K562 (cell line): ENCODE measurements around the gene PTPN5. TPM values are rescaled to one million over a fixed set of nuclear protein-coding genes. Genes with fewer than 3 reads are reported as not detected.

Experiments
- ATAC-seq: fragments of 200-7000 bp; cut with Tn5 transposase; 3 replicates; pipeline ENCODE4 v1.9.1; 2020; ENCODE audit warnings: moderate library complexity
- BruUV-seq: library from RNA; stranded (reverse); fragments of 400-500 nt; replicated peaks from 2 replicates; lab custom pipeline; 2021; lab: Mats Ljungman, UMichigan
- CTCF ChIA-PET: fragments of 300-600 bp; formaldehyde crosslinking; extraction: SDS; loops from one replicate; lab custom pipeline; 2021; ENCODE audit warnings: low intra/inter-chr PET ratio; lab: Yijun Ruan, JAX
- POLR2A ChIA-PET: fragments of 300-600, 350-650 bp; sonication (Branson Sonifier 250); formaldehyde crosslinking; extraction: SDS; loops from one replicate; lab custom pipeline; 2021; ENCODE audit warnings: antibody characterized with exemption, inconsistent platforms; lab: Yijun Ruan, JAX
- DNase-seq, 4 experiments: peaks; one replicate each; pipeline versions ENCODE4 v3.0.0 to v3.0.0-alpha.2; 2011 to 2018; ENCODE audit warnings: low spot score in 3 of 4, mixed read lengths in 3 of 4; ENCODE audit errors: extremely low read depth in 1 of 4
- FAIRE-seq: peaks from 2 replicates; lab custom pipeline; 2011; peaks lifted over from hg19 to GRCh38; lab: Jason Lieb, UNC
- H2AFZ ChIP-seq: 2 replicates; pipeline ENCODE4 v1.6.0; 2011; ENCODE audit warnings: low read depth, low read length, control low read depth, inconsistent platforms
- H3K27ac ChIP-seq: fragments of 200-600 bp; 3 replicates; pipeline ENCODE4 v1.8.0; 2011; ENCODE audit warnings: low read depth, mild to moderate bottlenecking, control low read depth, inconsistent platforms, low read length, moderate library complexity, mixed read lengths; ENCODE audit errors: extremely low read depth
- H3K27me3 ChIP-seq, 2 experiments: fragments of 300-600 bp in 1 of 2; 2 replicates in 1 of 2; 3 replicates in 1 of 2; pipeline versions ENCODE4 v1.6.0 to v1.8.0; 2011; ENCODE audit warnings: inconsistent platforms in 2 of 2, low read length in 2 of 2, mild to moderate bottlenecking in 1 of 2, mixed read lengths in 1 of 2, moderate library complexity in 1 of 2; ENCODE audit not compliant: control insufficient read depth in 2 of 2, insufficient read depth in 2 of 2
- H3K36me3 ChIP-seq: fragments of 300-600 bp; 3 replicates; pipeline ENCODE4 v1.8.0; 2011; ENCODE audit warnings: mild to moderate bottlenecking, low read length, inconsistent platforms; ENCODE audit not compliant: control insufficient read depth, insufficient read depth
- H3K4me1 ChIP-seq, 2 experiments: fragments of 200-600 bp in 1 of 2; replicated peaks in 1 of 2; 2 replicates in 1 of 2; 3 replicates in 1 of 2; pipeline versions ENCODE4 v1.5.1 to v1.8.0; 2011; ENCODE audit warnings: inconsistent platforms in 2 of 2, low read length in 2 of 2, mild to moderate bottlenecking in 1 of 2, mixed read lengths in 1 of 2, moderate library complexity in 1 of 2; ENCODE audit not compliant: control insufficient read depth in 2 of 2, insufficient read depth in 2 of 2
- H3K4me2 ChIP-seq: 2 replicates; pipeline ENCODE4 v1.6.1; 2011; ENCODE audit warnings: low read length, control low read depth, inconsistent platforms, mixed read lengths; ENCODE audit not compliant: insufficient read depth
- H3K4me3 ChIP-seq: fragments of 200-600 bp; sonication (generic), shearing (Covaris generic); 2 replicates; pipeline ENCODE4 v1.5.1; 2016; ENCODE audit warnings: control low read depth, inconsistent platforms
- H3K79me2 ChIP-seq: fragments of 200-600 bp; 3 replicates; pipeline ENCODE4 v1.8.0; 2011; ENCODE audit warnings: low read length, inconsistent platforms; ENCODE audit not compliant: control insufficient read depth, insufficient read depth
- H3K9ac ChIP-seq, 2 experiments: 2 replicates each; pipeline versions ENCODE4 v1.6.0 to v1.6.1; 2011; ENCODE audit warnings: low read depth in 2 of 2, low read length in 2 of 2, control low read depth in 1 of 2, inconsistent platforms in 1 of 2, mild to moderate bottlenecking in 1 of 2, mixed read lengths in 1 of 2; ENCODE audit not compliant: insufficient read depth in 1 of 2
- H3K9me1 ChIP-seq: one replicate; pipeline ENCODE4 v1.6.0; 2011; ENCODE audit warnings: inconsistent platforms, mild to moderate bottlenecking, low read length, moderate library complexity; ENCODE audit not compliant: control insufficient read depth, insufficient read depth
- H3K9me3 ChIP-seq: replicated peaks from 2 replicates; pipeline ENCODE4 v1.5.1; 2011; ENCODE audit warnings: low read depth, low read length, inconsistent platforms; ENCODE audit not compliant: control insufficient read depth, insufficient read depth
- H4K20me1 ChIP-seq: replicated peaks from 2 replicates; pipeline ENCODE4 v1.6.1; 2011; ENCODE audit warnings: low read length, inconsistent platforms, mixed read lengths; ENCODE audit not compliant: control insufficient read depth, insufficient read depth
- CEBPB ChIP-seq: fragments of 450-650 bp; IDR thresholded peaks from 2 replicates; pipeline ENCODE4 v1.6.1; 2016; ENCODE audit warnings: missing genetic modification characterization, missing compliant biosample characterization
- CEBPG ChIP-seq, 3 experiments: fragments of 200-800 bp in 1 of 3; sonication (Bioruptor generic) in 1 of 3; sonication (generic) in 1 of 3; formaldehyde crosslinking in 1 of 3; IDR thresholded peaks in 2 of 3; conservative IDR thresholded peaks in 1 of 3; 2 replicates each; pipeline versions ENCODE4 v1.6.1 to v1.8.0; 2016 to 2022; ENCODE audit warnings: missing compliant biosample characterization in 2 of 3, missing genetic modification characterization in 2 of 3, mild to moderate bottlenecking in 1 of 3, missing genetic modification reagents in 1 of 3
- FOXA3 ChIP-seq, 2 experiments: fragments of 450-650 bp in 1 of 2; sonication (generic) in 1 of 2; formaldehyde crosslinking; IDR thresholded peaks in 1 of 2; conservative IDR thresholded peaks in 1 of 2; 2 replicates each; pipeline versions ENCODE4 v1.4.0 to v1.8.0; 2020 to 2022; ENCODE audit warnings: mild to moderate bottlenecking in 2 of 2, missing genetic modification reagents in 1 of 2
- IFI16 ChIP-seq: fragments of 250-450 bp; sonication (Bioruptor Pico); IDR thresholded peaks from 2 replicates; pipeline ENCODE4 v2.1.2; 2022; ENCODE audit warnings: mild to moderate bottlenecking, inconsistent platforms
- LEF1 ChIP-seq: fragments of 450-650 bp; IDR thresholded peaks from 2 replicates; pipeline ENCODE4 v1.6.1; 2016; ENCODE audit warnings: mild to moderate bottlenecking
- MLLT1 ChIP-seq, 2 experiments: fragments of 450-650 bp; IDR thresholded peaks; 2 replicates each; pipeline ENCODE4 v1.6.1; 2016
- RUNX1 ChIP-seq: sonication (generic); IDR thresholded peaks from 2 replicates; pipeline ENCODE4 v1.6.1; 2016; ENCODE audit warnings: antibody characterized with exemption, low read depth
- USF1 ChIP-seq: sonication (generic); formaldehyde crosslinking; IDR thresholded peaks from 2 replicates; pipeline ENCODE4 v1.9.0; 2022; ENCODE audit warnings: mild to moderate bottlenecking, missing genetic modification reagents
- ZBTB26 ChIP-seq: fragments of 450-650 bp; formaldehyde crosslinking; IDR thresholded peaks from 2 replicates; pipeline ENCODE4 v1.4.0; 2022; ENCODE audit warnings: missing genetic modification characterization
- ZNF699 ChIP-seq: fragments of 250-450 bp; sonication (Bioruptor Pico); IDR thresholded peaks from 2 replicates; pipeline ENCODE4 v1.8.0; 2021; ENCODE audit warnings: mild to moderate bottlenecking, moderate library complexity; ENCODE audit not compliant: insufficient replicate concordance
- ZNF778 ChIP-seq: fragments of 450-650 bp; formaldehyde crosslinking; IDR thresholded peaks from 2 replicates; pipeline ENCODE4 v1.4.0; 2020; ENCODE audit warnings: mild to moderate bottlenecking, moderate library complexity
- WGBS: fragments of 100-300 bp; shearing (Covaris generic); methylation state at CpG from one replicate; pipeline ENCODE4 v1.1.6; 2016; ENCODE audit warnings: low coverage, mixed read lengths; ENCODE audit not compliant: insufficient coverage; ENCODE audit errors: missing lambda C conversion rate; 5-methylcytosine and 5-hydroxymethylcytosine counted together
- in situ Hi-C: fragments of 300-500 bp; cut with MboI; formaldehyde crosslinking; loops from 4 replicates; pipeline ENCODE4 v1.15.0; 2018; ENCODE audit warnings: inconsistent platforms, mixed read lengths
- intact Hi-C: fragments of 100-400 bp; cut with micrococcal nuclease; formaldehyde crosslinking; loops from 2 replicates; pipeline ENCODE4 v1.14.2; 2022
- polyA plus RNA-seq, 8 experiments: library from polyadenylated mRNA; depleted of rRNA in 4 of 8; stranded (reverse) in 5 of 8; unstranded in 3 of 8; fragments of >200 nt; fragmentation: Nextera tagmentation in 2 of 8; fragmentation: Illumina TruSeq in 1 of 8; extraction: Ambion mirVana in 2 of 8; extraction: Trizol in 1 of 8; gene quantifications; 2 replicates each; pipeline versions ENCODE4 v1.2.1 to v1.2.3, GENCODE V29; 2011 to 2014; ENCODE audit warnings: inconsistent platforms in 1 of 8, missing spikeins in 1 of 8
- total RNA-seq, 7 experiments: library from RNA; depleted of rRNA in 6 of 7; stranded (reverse); fragments of >200 nt in 6 of 7; fragmentation: Illumina TruSeq in 2 of 7; extraction: Trizol in 2 of 7; gene quantifications; 2 replicates each; pipeline versions ENCODE4 v1.2.1 to v1.2.3, GENCODE V29; 2011 to 2021; ENCODE audit warnings: low replicate concordance in 1 of 7

Gene PTPN5
- total and polyA plus RNA-seq, 9 of the 15 experiments (the other 6 are each of a cell fraction or from before 2014, with no cell fraction given) = not detected

DNA sequence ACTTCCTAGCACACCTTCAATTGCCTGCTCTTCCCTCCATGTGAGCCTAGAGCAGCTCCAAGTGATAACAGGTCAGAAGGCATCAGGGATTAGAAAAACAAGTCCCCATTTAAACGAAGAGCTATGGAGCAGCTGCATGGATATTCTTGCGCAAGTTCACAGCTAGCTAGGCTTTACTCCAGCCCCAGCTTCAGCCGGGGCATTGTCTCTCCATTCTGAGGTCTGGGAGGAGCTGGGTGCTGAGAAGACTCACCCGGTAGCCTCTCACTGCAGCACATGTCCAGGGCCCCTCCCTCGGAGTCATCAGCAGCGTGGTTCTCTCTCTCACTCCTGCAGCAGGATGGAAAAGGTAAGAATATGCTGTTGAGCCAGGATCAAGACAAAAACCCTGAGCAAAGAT lies 26.0 kb downstream of the PTPN5 start:
- no peak overlapping the region for H3K27ac ChIP-seq
- 0 out of 4 replicates have a peak overlapping the region, but pooled peaks of 1 of the 2 experiments have one; percentile 1 for H3K9ac ChIP-seq
- POLR2A ChIA-PET = no interaction called here
- H3K9me3 ChIP-seq = no peaks in the 10 kb centered on the region
- no peak overlapping the region for H3K4me2 ChIP-seq
- no peak for ATAC-seq
- intact Hi-C loops = loop anchor here (2.0 to 10.0 kb wide), 3 partner anchors 33 to 311 kb away; partner anchors contain the start of gene LDHAL6A
- H3K4me1 ChIP-seq = no peaks in the 10 kb centered on the region
- no peak for DNase-seq
- H2AFZ ChIP-seq = 0 out of 2 replicates have a peak overlapping the region, but pooled peaks have one; percentile 8
- H3K4me3 ChIP-seq = no peak overlapping the region
- H3K36me3 ChIP-seq = no peaks in the 10 kb centered on the region
- peak; percentile 42; the same call in 1 of the 2 replicates for TF ChIP-seq CEBPG (CRISPR knock-in tag; IDR thresholded peaks at IDR 0.05)
- no peak; a peak in 1 of 4 replicates for TF ChIP-seq CEBPG (tag; conservative IDR thresholded peaks at IDR 0.05 in 1 of 2, IDR thresholded peaks at IDR 0.05 in 1 of 2)
- no peak for TF ChIP-seq IFI16 (CRISPR knock-in tag)
- TF ChIP-seq ZNF778 (CRISPR knock-in tag) = no peak
- TF ChIP-seq RUNX1 = no peak
- TF ChIP-seq ZNF699 (CRISPR knock-in tag) = no peak
- no peak for TF ChIP-seq MLLT1 (IDR thresholded peaks at IDR 0.05)
- TF ChIP-seq LEF1 = no peak
- 0 out of 4 replicates have a peak, but pooled peaks of 1 of the 2 experiments have one; percentile 19 for TF ChIP-seq FOXA3 (CRISPR knock-in tag; conservative IDR thresholded peaks at IDR 0.05 in 1 of 2, IDR thresholded peaks at IDR 0.05 in 1 of 2)
- peak; percentile 77 for TF ChIP-seq CEBPB (tag)
- TF ChIP-seq ZBTB26 = no peak
- TF ChIP-seq USF1 (CRISPR knock-in tag) = no peak
- no TSS peak for BruUV-seq
- peaks cover 2 to 34% of the 10 kb centered on the region in 2 experiments; a peak in 4 of 5 replicates for H3K27me3 ChIP-seq
- H3K79me2 ChIP-seq = no peaks in the 10 kb centered on the region
- 0 out of 2 replicates have a peak, but pooled peaks cover under 1% of the 10 kb centered on the region for H4K20me1 ChIP-seq
- no peaks in the 10 kb centered on the region for H3K9me1 ChIP-seq
- no peak for FAIRE-seq
- WGBS = 2% methylated on average over 6 of the region's 6 CpGs
- CTCF ChIA-PET = interaction anchor here (2.9 kb wide), 1 partner anchor 225 kb away, joined by 12 read pairs; no protein-coding TSS in a partner anchor
- in situ Hi-C loops = no loop called here
